K562 (cell line): ENCODE results near the gene DKK3. TPM values are rescaled to one million over a fixed set of nuclear protein-coding genes. Genes with fewer than 3 reads are reported as not detected.

ENCODE experiments used
- ATAC-seq: fragments of 200-7000 bp; cut with Tn5 transposase; 3 replicates; pipeline ENCODE4 v1.9.1; 2020; ENCODE audit warnings: moderate library complexity
- BruUV-seq: library from RNA; stranded (reverse); fragments of 400-500 nt; replicated peaks from 2 replicates; lab custom pipeline; 2021; lab: Mats Ljungman, UMichigan
- CTCF ChIA-PET: fragments of 300-600 bp; formaldehyde crosslinking; extraction: SDS; loops from one replicate; lab custom pipeline; 2021; ENCODE audit warnings: low intra/inter-chr PET ratio; lab: Yijun Ruan, JAX
- POLR2A ChIA-PET: fragments of 300-600, 350-650 bp; sonication (Branson Sonifier 250); formaldehyde crosslinking; extraction: SDS; loops from one replicate; lab custom pipeline; 2021; ENCODE audit warnings: antibody characterized with exemption, inconsistent platforms; lab: Yijun Ruan, JAX
- DNase-seq, 4 experiments: peaks; one replicate each; pipeline versions ENCODE4 v3.0.0 to v3.0.0-alpha.2; 2011 to 2018; ENCODE audit warnings: low spot score in 3 of 4, mixed read lengths in 3 of 4; ENCODE audit errors: extremely low read depth in 1 of 4
- FAIRE-seq: peaks from 2 replicates; lab custom pipeline; 2011; peaks lifted over from hg19 to GRCh38; lab: Jason Lieb, UNC
- H2AFZ ChIP-seq: 2 replicates; pipeline ENCODE4 v1.6.0; 2011; ENCODE audit warnings: low read depth, low read length, control low read depth, inconsistent platforms
- H3K27ac ChIP-seq: fragments of 200-600 bp; 3 replicates; pipeline ENCODE4 v1.8.0; 2011; ENCODE audit warnings: low read depth, mild to moderate bottlenecking, control low read depth, inconsistent platforms, low read length, moderate library complexity, mixed read lengths; ENCODE audit errors: extremely low read depth
- H3K27me3 ChIP-seq, 2 experiments: fragments of 300-600 bp in 1 of 2; 2 replicates in 1 of 2; 3 replicates in 1 of 2; pipeline versions ENCODE4 v1.6.0 to v1.8.0; 2011; ENCODE audit warnings: inconsistent platforms in 2 of 2, low read length in 2 of 2, mild to moderate bottlenecking in 1 of 2, mixed read lengths in 1 of 2, moderate library complexity in 1 of 2; ENCODE audit not compliant: control insufficient read depth in 2 of 2, insufficient read depth in 2 of 2
- H3K36me3 ChIP-seq: fragments of 300-600 bp; 3 replicates; pipeline ENCODE4 v1.8.0; 2011; ENCODE audit warnings: mild to moderate bottlenecking, low read length, inconsistent platforms; ENCODE audit not compliant: control insufficient read depth, insufficient read depth
- H3K4me1 ChIP-seq, 2 experiments: fragments of 200-600 bp in 1 of 2; replicated peaks in 1 of 2; 2 replicates in 1 of 2; 3 replicates in 1 of 2; pipeline versions ENCODE4 v1.5.1 to v1.8.0; 2011; ENCODE audit warnings: inconsistent platforms in 2 of 2, low read length in 2 of 2, mild to moderate bottlenecking in 1 of 2, mixed read lengths in 1 of 2, moderate library complexity in 1 of 2; ENCODE audit not compliant: control insufficient read depth in 2 of 2, insufficient read depth in 2 of 2
- H3K4me2 ChIP-seq: 2 replicates; pipeline ENCODE4 v1.6.1; 2011; ENCODE audit warnings: low read length, control low read depth, inconsistent platforms, mixed read lengths; ENCODE audit not compliant: insufficient read depth
- H3K4me3 ChIP-seq: fragments of 200-600 bp; sonication (generic), shearing (Covaris generic); 2 replicates; pipeline ENCODE4 v1.5.1; 2016; ENCODE audit warnings: control low read depth, inconsistent platforms
- H3K79me2 ChIP-seq: fragments of 200-600 bp; 3 replicates; pipeline ENCODE4 v1.8.0; 2011; ENCODE audit warnings: low read length, inconsistent platforms; ENCODE audit not compliant: control insufficient read depth, insufficient read depth
- H3K9ac ChIP-seq, 2 experiments: 2 replicates each; pipeline versions ENCODE4 v1.6.0 to v1.6.1; 2011; ENCODE audit warnings: low read depth in 2 of 2, low read length in 2 of 2, control low read depth in 1 of 2, inconsistent platforms in 1 of 2, mild to moderate bottlenecking in 1 of 2, mixed read lengths in 1 of 2; ENCODE audit not compliant: insufficient read depth in 1 of 2
- H3K9me1 ChIP-seq: one replicate; pipeline ENCODE4 v1.6.0; 2011; ENCODE audit warnings: inconsistent platforms, mild to moderate bottlenecking, low read length, moderate library complexity; ENCODE audit not compliant: control insufficient read depth, insufficient read depth
- H3K9me3 ChIP-seq: replicated peaks from 2 replicates; pipeline ENCODE4 v1.5.1; 2011; ENCODE audit warnings: low read depth, low read length, inconsistent platforms; ENCODE audit not compliant: control insufficient read depth, insufficient read depth
- H4K20me1 ChIP-seq: replicated peaks from 2 replicates; pipeline ENCODE4 v1.6.1; 2011; ENCODE audit warnings: low read length, inconsistent platforms, mixed read lengths; ENCODE audit not compliant: control insufficient read depth, insufficient read depth
- CCNT2 ChIP-seq: IDR thresholded peaks from 2 replicates; pipeline ENCODE4 v1.6.1; 2011; ENCODE audit warnings: borderline replicate concordance, low read depth, mild to moderate bottlenecking, moderate library complexity, mixed read lengths, low read length; ENCODE audit not compliant: insufficient read length; ENCODE audit errors: extremely low read depth
- FOXA3 ChIP-seq, 2 experiments: fragments of 450-650 bp in 1 of 2; sonication (generic) in 1 of 2; formaldehyde crosslinking; IDR thresholded peaks in 1 of 2; conservative IDR thresholded peaks in 1 of 2; 2 replicates each; pipeline versions ENCODE4 v1.4.0 to v1.8.0; 2020 to 2022; ENCODE audit warnings: mild to moderate bottlenecking in 2 of 2, missing genetic modification reagents in 1 of 2
- NCOA1 ChIP-seq: fragments of 450-650 bp; IDR thresholded peaks from 2 replicates; pipeline ENCODE4 v1.6.1; 2016; ENCODE audit warnings: low read depth
- RAD21 ChIP-seq, 2 experiments: fragments of 250-450 bp in 1 of 2; fragments of 450-650 bp in 1 of 2; sonication (Bioruptor Pico) in 1 of 2; formaldehyde crosslinking in 1 of 2; IDR thresholded peaks in 1 of 2; conservative IDR thresholded peaks in 1 of 2; 2 replicates each; pipeline versions ENCODE4 v1.4.0 to v1.8.0; 2020 to 2022; ENCODE audit warnings: mild to moderate bottlenecking in 2 of 2, moderate library complexity in 1 of 2
- ZNF311 ChIP-seq: fragments of 250-450 bp; sonication (Bioruptor Pico); IDR thresholded peaks from 2 replicates; pipeline ENCODE4 v1.4.0; 2020; ENCODE audit warnings: mild to moderate bottlenecking, moderate library complexity
- ZNF398 ChIP-seq: fragments of 250-450 bp; sonication (Bioruptor Pico); IDR thresholded peaks from 2 replicates; pipeline ENCODE4 v1.8.0; 2021; ENCODE audit warnings: moderate library complexity, mild to moderate bottlenecking, inconsistent platforms
- WGBS: fragments of 100-300 bp; shearing (Covaris generic); methylation state at CpG from one replicate; pipeline ENCODE4 v1.1.6; 2016; ENCODE audit warnings: low coverage, mixed read lengths; ENCODE audit not compliant: insufficient coverage; ENCODE audit errors: missing lambda C conversion rate; 5-methylcytosine and 5-hydroxymethylcytosine counted together
- in situ Hi-C: fragments of 300-500 bp; cut with MboI; formaldehyde crosslinking; loops from 4 replicates; pipeline ENCODE4 v1.15.0; 2018; ENCODE audit warnings: inconsistent platforms, mixed read lengths
- intact Hi-C: fragments of 100-400 bp; cut with micrococcal nuclease; formaldehyde crosslinking; loops from 2 replicates; pipeline ENCODE4 v1.14.2; 2022
- polyA plus RNA-seq, 8 experiments: library from polyadenylated mRNA; depleted of rRNA in 4 of 8; stranded (reverse) in 5 of 8; unstranded in 3 of 8; fragments of >200 nt; fragmentation: Nextera tagmentation in 2 of 8; fragmentation: Illumina TruSeq in 1 of 8; extraction: Ambion mirVana in 2 of 8; extraction: Trizol in 1 of 8; gene quantifications; 2 replicates each; pipeline versions ENCODE4 v1.2.1 to v1.2.3, GENCODE V29; 2011 to 2014; ENCODE audit warnings: inconsistent platforms in 1 of 8, missing spikeins in 1 of 8
- total RNA-seq, 7 experiments: library from RNA; depleted of rRNA in 6 of 7; stranded (reverse); fragments of >200 nt in 6 of 7; fragmentation: Illumina TruSeq in 2 of 7; extraction: Trizol in 2 of 7; gene quantifications; 2 replicates each; pipeline versions ENCODE4 v1.2.1 to v1.2.3, GENCODE V29; 2011 to 2021; ENCODE audit warnings: low replicate concordance in 1 of 7
- TF ChIP-seq, protein P1 (sequence below): fragments of 450-650 bp; formaldehyde crosslinking; IDR thresholded peaks from 2 replicates; pipeline ENCODE4 v1.4.0; 2020; ENCODE audit warnings: mild to moderate bottlenecking, mixed read lengths
- TF ChIP-seq, protein P2 (sequence below): sonication (generic); formaldehyde crosslinking; IDR thresholded peaks from 2 replicates; pipeline ENCODE4 v1.8.1; 2022; ENCODE audit warnings: missing genetic modification reagents
- TF ChIP-seq, protein P3 (sequence below): fragments of 250-450 bp; sonication (Bioruptor Pico); IDR thresholded peaks from 2 replicates; pipeline ENCODE4 v1.5.0; 2021

Gene DKK3
- total and polyA plus RNA-seq, 9 of the 15 experiments (the other 6 are each of a cell fraction or from before 2014, with no cell fraction given) = 0.14 to 0.85 (median 0.38) TPM; not detected in 6

DNA sequence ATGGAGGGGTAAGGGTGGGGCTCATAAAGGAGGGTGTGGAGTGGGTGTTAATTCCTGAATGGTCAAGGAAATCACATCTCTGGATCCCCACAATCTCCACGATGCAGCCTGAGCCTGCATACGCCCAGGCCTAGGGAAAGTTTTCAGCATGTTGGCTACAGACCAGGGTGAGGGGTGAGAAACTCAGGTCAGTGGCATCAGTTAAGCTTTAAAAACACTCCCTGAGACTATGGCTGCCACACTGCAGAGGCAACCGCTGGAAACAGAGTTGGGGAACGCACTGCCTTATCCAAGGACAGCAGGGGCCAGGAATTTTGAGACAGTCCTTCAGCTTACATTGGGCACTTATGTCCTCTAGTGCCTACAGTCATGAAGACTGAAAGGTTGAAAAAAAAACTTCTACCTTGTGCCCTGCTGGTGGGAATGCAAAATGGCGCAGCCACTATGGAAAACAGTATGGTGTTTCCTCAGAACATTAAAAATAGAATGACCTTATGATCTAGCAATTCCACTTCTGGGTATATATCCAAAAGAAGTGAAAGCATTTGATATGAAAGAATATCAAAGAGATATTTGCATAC, 19.7 kb downstream of the DKK3 start:
- DNase-seq (no peak), ATAC-seq (peak; percentile 30; the same call in 1 of the 3 replicates), FAIRE-seq (no peak)
- Histone ChIP-seq H3K36me3 (no peaks in the 10 kb centered on the region), H3K4me2 (no peak overlapping the region), H3K4me3 (no peak overlapping the region), H3K9ac (no peak overlapping the region), H2AFZ (no peak overlapping the region), H3K9me1 (no peaks in the 10 kb centered on the region), H4K20me1 (no peaks in the 10 kb centered on the region), H3K27me3 (peaks cover 3 to 22% of the 10 kb centered on the region in 2 experiments; a peak in 3 of 5 replicates), H3K79me2 (no peaks in the 10 kb centered on the region), H3K27ac (no peak overlapping the region), H3K9me3 (no peaks in the 10 kb centered on the region; the same call in 1 of the 2 replicates), H3K4me1 (no peaks in the 10 kb centered on the region; a peak in 1 of 5 replicates)
- in situ Hi-C loops = no loop called here
- CTCF ChIA-PET = no interaction called here
- TF ChIP-seq ZNF398 (CRISPR knock-in tag) = no peak
- TF ChIP-seq, protein P1, sequence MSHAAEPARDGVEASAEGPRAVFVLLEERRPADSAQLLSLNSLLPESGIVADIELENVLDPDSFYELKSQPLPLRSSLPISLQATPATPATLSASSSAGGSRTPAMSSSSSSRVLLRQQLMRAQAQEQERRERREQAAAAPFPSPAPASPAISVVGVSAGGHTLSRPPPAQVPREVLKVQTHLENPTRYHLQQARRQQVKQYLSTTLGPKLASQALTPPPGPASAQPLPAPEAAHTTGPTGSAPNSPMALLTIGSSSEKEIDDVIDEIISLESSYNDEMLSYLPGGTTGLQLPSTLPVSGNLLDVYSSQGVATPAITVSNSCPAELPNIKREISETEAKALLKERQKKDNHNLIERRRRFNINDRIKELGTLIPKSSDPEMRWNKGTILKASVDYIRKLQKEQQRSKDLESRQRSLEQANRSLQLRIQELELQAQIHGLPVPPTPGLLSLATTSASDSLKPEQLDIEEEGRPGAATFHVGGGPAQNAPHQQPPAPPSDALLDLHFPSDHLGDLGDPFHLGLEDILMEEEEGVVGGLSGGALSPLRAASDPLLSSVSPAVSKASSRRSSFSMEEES (CRISPR knock-in tag) = no peak
- TF ChIP-seq, protein P2, sequence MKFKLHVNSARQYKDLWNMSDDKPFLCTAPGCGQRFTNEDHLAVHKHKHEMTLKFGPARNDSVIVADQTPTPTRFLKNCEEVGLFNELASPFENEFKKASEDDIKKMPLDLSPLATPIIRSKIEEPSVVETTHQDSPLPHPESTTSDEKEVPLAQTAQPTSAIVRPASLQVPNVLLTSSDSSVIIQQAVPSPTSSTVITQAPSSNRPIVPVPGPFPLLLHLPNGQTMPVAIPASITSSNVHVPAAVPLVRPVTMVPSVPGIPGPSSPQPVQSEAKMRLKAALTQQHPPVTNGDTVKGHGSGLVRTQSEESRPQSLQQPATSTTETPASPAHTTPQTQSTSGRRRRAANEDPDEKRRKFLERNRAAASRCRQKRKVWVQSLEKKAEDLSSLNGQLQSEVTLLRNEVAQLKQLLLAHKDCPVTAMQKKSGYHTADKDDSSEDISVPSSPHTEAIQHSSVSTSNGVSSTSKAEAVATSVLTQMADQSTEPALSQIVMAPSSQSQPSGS (CRISPR knock-in tag) = no peak
- TF ChIP-seq, protein P3, sequence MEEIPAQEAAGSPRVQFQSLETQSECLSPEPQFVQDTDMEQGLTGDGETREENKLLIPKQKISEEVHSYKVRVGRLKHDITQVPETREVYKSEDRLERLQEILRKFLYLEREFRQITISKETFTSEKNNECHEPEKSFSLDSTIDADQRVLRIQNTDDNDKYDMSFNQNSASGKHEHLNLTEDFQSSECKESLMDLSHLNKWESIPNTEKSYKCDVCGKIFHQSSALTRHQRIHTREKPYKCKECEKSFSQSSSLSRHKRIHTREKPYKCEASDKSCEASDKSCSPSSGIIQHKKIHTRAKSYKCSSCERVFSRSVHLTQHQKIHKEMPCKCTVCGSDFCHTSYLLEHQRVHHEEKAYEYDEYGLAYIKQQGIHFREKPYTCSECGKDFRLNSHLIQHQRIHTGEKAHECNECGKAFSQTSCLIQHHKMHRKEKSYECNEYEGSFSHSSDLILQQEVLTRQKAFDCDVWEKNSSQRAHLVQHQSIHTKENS = no peak
- TF ChIP-seq FOXA3 (CRISPR knock-in tag; conservative IDR thresholded peaks at IDR 0.05 in 1 of 2, IDR thresholded peaks at IDR 0.05 in 1 of 2) = no peak
- TF ChIP-seq CCNT2 = no peak
- TF ChIP-seq NCOA1 = no peak
- no peak for TF ChIP-seq RAD21 (CRISPR knock-in tag; conservative IDR thresholded peaks at IDR 0.05 in 1 of 2, IDR thresholded peaks at IDR 0.05 in 1 of 2)
- no peak for TF ChIP-seq ZNF311
- POLR2A ChIA-PET = no interaction called here
- no TSS peak for BruUV-seq
- WGBS = 29% methylated on average over 4 of the region's 5 CpGs
- intact Hi-C loops = no loop called here
